ENCODE results near the gene OPRM1. TPM values are rescaled to one million over a fixed set of nuclear protein-coding genes. Genes with fewer than 3 reads are reported as not detected.

Gene OPRM1
- total and polyA plus RNA-seq, 2 donors (not counting 1 experiment from before 2014, with no cell fraction given), result not detected

GRCh38 chr6:154228521-154228905, 189.5 kb downstream of the OPRM1 start:
- ChIA-PET POLR2A (no interaction called here), CTCF (no interaction called here)
- 96% methylated on average over 3 of the region's 4 CpGs for WGBS (ENCODE audit: insufficient coverage)
- Mint-ChIP-seq H3K4me3 (no peak overlapping the region), H3K27me3 (no peaks in the 10 kb centered on the region), H3K27ac (no peak overlapping the region), H3K4me1 (peaks cover 7% of the 10 kb centered on the region), H3K9me3 (ENCODE audit: insufficient read depth) (no peaks in the 10 kb centered on the region)
- Histone ChIP-seq H3K4me3 (ENCODE audit: control extremely low read depth in 1 of 5, extremely low read depth in 1 of 5, insufficient read depth in 1 of 5, low read depth in 2 of 5, low read length in 4 of 5) (no peak overlapping the region), H3K27me3 (replicated peaks in 1 of 4; ENCODE audit: control extremely low read depth in 1 of 4, control insufficient read depth in 3 of 4, insufficient read depth in 4 of 4, low read length in 3 of 4) (no peaks in the 10 kb centered on the region), H4K20me1 (ENCODE audit: control insufficient read depth, insufficient read depth, low read length, poor library complexity, severe bottlenecking) (no peaks in the 10 kb centered on the region), H3K9ac (ENCODE audit: low read length) (no peak overlapping the region), H3K79me2 (ENCODE audit: control insufficient read depth, insufficient read depth, low read length) (no peaks in the 10 kb centered on the region), H3K27ac (ENCODE audit: low read length in 2 of 2) (no peak overlapping the region), H3K4me2 (replicated peaks; ENCODE audit: low read depth, low read length, poor library complexity, severe bottlenecking) (no peak overlapping the region), H2AFZ (ENCODE audit: insufficient read depth, low read depth, low read length, poor library complexity, severe bottlenecking) (no peak overlapping the region), H3K9me3 (ENCODE audit: control extremely low read depth in 1 of 3, control insufficient read depth in 2 of 3, insufficient read depth in 1 of 3, low read length in 2 of 3) (no peaks in the 10 kb centered on the region), H3K36me3 (replicated peaks in 1 of 2; ENCODE audit: control extremely low read depth in 1 of 2, control insufficient read depth in 1 of 2, extremely low read depth in 1 of 2, insufficient read depth in 2 of 2, low read length in 1 of 2) (no peaks in the 10 kb centered on the region), H3K4me1 (ENCODE audit: control insufficient read depth in 2 of 2, insufficient read depth in 2 of 2, low read length in 2 of 2) (peaks cover 0 to 2% of the 10 kb centered on the region in 2 donors)
- ATAC-seq (ENCODE audit: low read depth) (no peak), DNase-seq (no peak)
- intact Hi-C loops (cut with micrococcal nuclease), result no loop called here
- TF ChIP-seq EZH2 (IDR thresholded peaks at IDR 0.05; ENCODE audit: borderline replicate concordance, insufficient read depth, low read depth, low read length, poor library complexity, severe bottlenecking) (no peak), CTCF (IDR thresholded peaks at IDR 0.05) (no peak)

- intact Hi-C loops (cut with micrococcal nuclease), result no loop called here
- H3K27ac ChIP-seq (ENCODE audit: low read length in 2 of 2), result no peak overlapping the region
- Mint-ChIP-seq H3K27me3 (no peaks in the 10 kb centered on the region), H3K9me3 (ENCODE audit: insufficient read depth) (no peaks in the 10 kb centered on the region), H3K4me1 (peaks cover 15% of the 10 kb centered on the region), H3K4me3 (peak overlapping the region; percentile 72), H3K27ac (no peak overlapping the region)
- no peaks in the 10 kb centered on the region for H3K9me3 ChIP-seq (ENCODE audit: control extremely low read depth in 1 of 3, control insufficient read depth in 2 of 3, insufficient read depth in 1 of 3, low read length in 2 of 3)
- H2AFZ ChIP-seq (ENCODE audit: insufficient read depth, low read depth, low read length, poor library complexity, severe bottlenecking), result peak overlapping the region; percentile 35
- H3K4me3 ChIP-seq (ENCODE audit: control extremely low read depth in 1 of 5, extremely low read depth in 1 of 5, insufficient read depth in 1 of 5, low read depth in 2 of 5, low read length in 4 of 5), result peak overlapping the region in 3 of 5 experiments; percentile 0 to 17 (median 13)
- peak overlapping the region; percentile 28 for H3K4me2 ChIP-seq (replicated peaks; ENCODE audit: low read depth, low read length, poor library complexity, severe bottlenecking)
- ATAC-seq (ENCODE audit: low read depth), result no peak
- DNase-seq, result peak; percentile 14
- ChIA-PET POLR2A (no interaction called here), CTCF (no interaction called here)
- WGBS (ENCODE audit: insufficient coverage), result 94% methylated on average over 3 of the region's 6 CpGs
- H3K27me3 ChIP-seq (replicated peaks in 1 of 4; ENCODE audit: control extremely low read depth in 1 of 4, control insufficient read depth in 3 of 4, insufficient read depth in 4 of 4, low read length in 3 of 4), result no peaks in the 10 kb centered on the region
- H3K4me1 ChIP-seq (ENCODE audit: control insufficient read depth in 2 of 2, insufficient read depth in 2 of 2, low read length in 2 of 2), result peaks cover 0 to 10% of the 10 kb centered on the region in 2 donors
- TF ChIP-seq CTCF (IDR thresholded peaks at IDR 0.05), result no peak
- no peak for TF ChIP-seq EZH2 (IDR thresholded peaks at IDR 0.05; ENCODE audit: borderline replicate concordance, insufficient read depth, low read depth, low read length, poor library complexity, severe bottlenecking)
- no peaks in the 10 kb centered on the region for H3K36me3 ChIP-seq (replicated peaks in 1 of 2; ENCODE audit: control extremely low read depth in 1 of 2, control insufficient read depth in 1 of 2, extremely low read depth in 1 of 2, insufficient read depth in 2 of 2, low read length in 1 of 2)
- H3K79me2 ChIP-seq (ENCODE audit: control insufficient read depth, insufficient read depth, low read length), result no peaks in the 10 kb centered on the region
- H3K9ac ChIP-seq (ENCODE audit: low read length), result peak overlapping the region; percentile 34
- H4K20me1 ChIP-seq (ENCODE audit: control insufficient read depth, insufficient read depth, low read length, poor library complexity, severe bottlenecking), result no peaks in the 10 kb centered on the region
Observed at GRCh38 chr6:154229786-154230185, 190.7 kb downstream of the OPRM1 start.
